Fibroblast of skin of abdomen (primary cell): ENCODE measurements around the gene SHTN1.

Experiments used
- DNase-seq: peaks from one replicate; pipeline ENCODE4 v3.0.0-alpha.2; 2013

The SHTN1 gene

GRCh38 chr10:116868198-116868676 lies 136.8 kb downstream of the SHTN1 start:
- no peak for DNase-seq

GRCh38 chr10:116866987-116867595 lies 137.9 kb downstream of the SHTN1 start:
- peak; percentile 19 for DNase-seq

GRCh38 chr10:116866066-116866465 lies 138.9 kb downstream of the SHTN1 start:
- no peak for DNase-seq

GRCh38 chr10:116864436-116864835 lies 140.6 kb downstream of the SHTN1 start:
- no peak for DNase-seq

- DNase-seq: no peak
Observed at GRCh38 chr10:116861796-116862195, 143.2 kb downstream of the SHTN1 start.

GRCh38 chr10:116857156-116857555 lies 147.8 kb downstream of the SHTN1 start:
- DNase-seq: no peak

GRCh38 chr10:116853701-116854100 lies 151.3 kb downstream of the SHTN1 start:
- DNase-seq: no peak

- DNase-seq: no peak
Observed at GRCh38 chr10:116853287-116853686, 151.7 kb downstream of the SHTN1 start.

- DNase-seq: no peak
Observed at GRCh38 chr10:116852246-116852645, 152.7 kb downstream of the SHTN1 start.

GRCh38 chr10:116850058-116850611 lies 154.9 kb downstream of the SHTN1 start:
- DNase-seq: no peak

GRCh38 chr10:116849248-116850057 lies 155.5 kb downstream of the SHTN1 start, which contains the start of gene ENO4:
Gene ENO4, plus strand, starts transcription at chr10:116849499. Its CDS starts 68 bp downstream, at chr10:116849567.
- DNase-seq: peak; percentile 87

- no peak for DNase-seq
Observed at GRCh38 chr10:116848944-116849247, 156.1 kb downstream of the SHTN1 start.

GRCh38 chr10:116848032-116848943 lies 156.7 kb downstream of the SHTN1 start:
- peak; percentile 53 for DNase-seq

- DNase-seq: no peak
Observed at GRCh38 chr10:116845823-116846222, 159.2 kb downstream of the SHTN1 start.

- no peak for DNase-seq
Observed at GRCh38 chr10:116840389-116841075, 164.5 kb downstream of the SHTN1 start.

- no peak for DNase-seq
Observed at GRCh38 chr10:116838143-116838725, 166.8 kb downstream of the SHTN1 start.

GRCh38 chr10:116836902-116837523 lies 168.0 kb downstream of the SHTN1 start:
- peak; percentile 16 for DNase-seq

GRCh38 chr10:116836083-116836482 lies 168.9 kb downstream of the SHTN1 start:
- DNase-seq: no peak

GRCh38 chr10:116835658-116836057 lies 169.3 kb downstream of the SHTN1 start:
- no peak for DNase-seq

GRCh38 chr10:116833986-116834985 lies 170.7 kb downstream of the SHTN1 start:
- no peak for DNase-seq
